ENCODE measurements around the gene CFAP68.

The CFAP68 gene

DNA sequence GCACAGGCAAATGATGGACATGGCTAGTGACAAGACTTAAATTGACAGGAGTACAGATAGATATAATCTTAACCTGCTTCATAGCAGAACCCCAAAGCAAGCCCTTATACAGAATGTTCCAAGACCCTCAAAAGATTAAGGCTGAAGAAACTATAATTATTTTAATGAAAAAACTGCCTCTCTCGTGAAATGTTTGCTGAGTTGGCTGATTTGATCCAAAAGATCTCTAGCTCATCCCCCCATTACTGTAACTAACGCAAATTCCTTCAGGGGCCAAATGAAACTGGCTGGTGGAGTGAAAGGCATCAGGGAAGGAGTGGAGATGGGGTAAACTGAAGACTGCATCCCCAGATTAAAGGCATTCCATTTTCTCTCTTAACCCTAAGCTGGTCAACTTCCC, 27.2 kb upstream of the CFAP68 start:
- no peak for DNase-seq (ENCODE audit: low read depth)
- no peak overlapping the region for H3K4me3 ChIP-seq (ENCODE audit: low read depth, low read length)
- no peak for TF ChIP-seq MYC (IDR thresholded peaks at IDR 0.05; ENCODE audit: low read depth, low read length)

DNA sequence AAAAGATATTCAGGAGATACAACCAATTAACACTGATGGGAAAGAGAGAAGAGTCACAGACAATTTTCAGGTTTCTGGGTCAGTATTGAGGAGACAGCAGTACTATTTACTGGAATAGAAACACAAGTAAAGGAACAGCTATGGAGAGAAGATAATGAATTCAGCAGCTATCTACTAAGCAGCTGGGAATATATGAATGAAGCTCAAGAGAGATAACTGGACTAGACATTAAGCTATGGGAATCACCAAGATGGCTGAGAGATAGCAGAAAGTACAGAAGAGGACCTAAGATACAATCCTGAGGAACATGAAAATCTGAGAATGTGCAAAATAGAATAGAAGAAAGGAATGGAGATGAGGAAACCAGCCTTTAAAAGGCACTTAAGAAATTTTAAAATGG, 23.8 kb upstream of the CFAP68 start:
- H3K4me3 ChIP-seq (ENCODE audit: low read depth, low read length), result no peak overlapping the region
- TF ChIP-seq POLR2A (IDR thresholded peaks at IDR 0.05; ENCODE audit: extremely low read depth, insufficient read length) (no peak), MYC (IDR thresholded peaks at IDR 0.05; ENCODE audit: low read depth, low read length) (no peak)
- TF ChIP-seq, protein P1, sequence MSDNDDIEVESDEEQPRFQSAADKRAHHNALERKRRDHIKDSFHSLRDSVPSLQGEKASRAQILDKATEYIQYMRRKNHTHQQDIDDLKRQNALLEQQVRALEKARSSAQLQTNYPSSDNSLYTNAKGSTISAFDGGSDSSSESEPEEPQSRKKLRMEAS (IDR thresholded peaks at IDR 0.05; ENCODE audit: low read depth, low read length), result no peak
- TF ChIP-seq, protein P2, sequence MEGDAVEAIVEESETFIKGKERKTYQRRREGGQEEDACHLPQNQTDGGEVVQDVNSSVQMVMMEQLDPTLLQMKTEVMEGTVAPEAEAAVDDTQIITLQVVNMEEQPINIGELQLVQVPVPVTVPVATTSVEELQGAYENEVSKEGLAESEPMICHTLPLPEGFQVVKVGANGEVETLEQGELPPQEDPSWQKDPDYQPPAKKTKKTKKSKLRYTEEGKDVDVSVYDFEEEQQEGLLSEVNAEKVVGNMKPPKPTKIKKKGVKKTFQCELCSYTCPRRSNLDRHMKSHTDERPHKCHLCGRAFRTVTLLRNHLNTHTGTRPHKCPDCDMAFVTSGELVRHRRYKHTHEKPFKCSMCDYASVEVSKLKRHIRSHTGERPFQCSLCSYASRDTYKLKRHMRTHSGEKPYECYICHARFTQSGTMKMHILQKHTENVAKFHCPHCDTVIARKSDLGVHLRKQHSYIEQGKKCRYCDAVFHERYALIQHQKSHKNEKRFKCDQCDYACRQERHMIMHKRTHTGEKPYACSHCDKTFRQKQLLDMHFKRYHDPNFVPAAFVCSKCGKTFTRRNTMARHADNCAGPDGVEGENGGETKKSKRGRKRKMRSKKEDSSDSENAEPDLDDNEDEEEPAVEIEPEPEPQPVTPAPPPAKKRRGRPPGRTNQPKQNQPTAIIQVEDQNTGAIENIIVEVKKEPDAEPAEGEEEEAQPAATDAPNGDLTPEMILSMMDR (IDR thresholded peaks at IDR 0.05; ENCODE audit: low read depth, low read length), result no peak
- no peak for DNase-seq (ENCODE audit: low read depth)

DNA sequence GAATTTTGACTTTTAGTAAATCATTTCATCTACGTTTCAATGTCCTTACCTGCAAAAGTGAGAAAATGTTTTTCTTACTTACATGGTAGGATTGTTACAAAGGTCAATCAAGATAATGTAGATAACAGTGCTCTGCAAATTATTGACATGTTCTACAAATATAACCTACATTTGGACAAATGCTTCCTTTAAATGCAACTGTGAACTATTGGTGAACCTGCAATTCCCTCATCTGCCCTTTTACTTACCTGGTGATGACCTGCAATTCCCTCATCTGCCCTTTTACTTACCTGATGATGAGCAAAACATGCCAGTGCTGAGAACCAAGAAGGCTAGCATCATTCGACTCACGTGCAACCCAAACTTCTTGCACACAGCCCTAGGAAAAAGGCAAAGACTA, 19.1 kb upstream of the CFAP68 start:
- no peak for DNase-seq (ENCODE audit: low read depth)
- H3K4me3 ChIP-seq (ENCODE audit: low read depth, low read length), result no peak overlapping the region
- TF ChIP-seq POLR2A (IDR thresholded peaks at IDR 0.05; ENCODE audit: extremely low read depth, insufficient read length), result no peak
- TF ChIP-seq, protein P1 (IDR thresholded peaks at IDR 0.05; ENCODE audit: low read depth, low read length), result no peak
- TF ChIP-seq, protein P2 (IDR thresholded peaks at IDR 0.05; ENCODE audit: low read depth, low read length), result no peak
- TF ChIP-seq MYC (IDR thresholded peaks at IDR 0.05; ENCODE audit: low read depth, low read length), result no peak

DNA sequence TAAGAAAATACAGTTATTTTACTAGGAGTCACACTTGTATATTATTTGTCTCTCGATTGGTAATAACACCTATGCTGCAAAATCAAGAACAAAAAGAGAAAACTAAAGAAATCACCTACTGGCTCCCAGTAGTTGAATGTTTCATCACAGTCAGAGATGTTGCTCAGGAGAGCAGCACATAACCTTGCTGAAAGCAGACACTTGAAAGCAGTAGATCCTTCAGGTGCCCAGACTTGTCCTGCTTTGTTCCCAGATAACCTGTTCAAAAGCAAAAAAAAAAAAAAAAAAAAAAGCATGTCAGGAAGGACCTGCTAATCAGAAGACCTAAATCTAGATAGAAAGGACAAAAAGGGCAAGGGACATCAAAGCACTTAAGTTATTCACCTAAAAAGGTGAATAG, 9.2 kb upstream of the CFAP68 start:
- no peak for DNase-seq (ENCODE audit: low read depth)
- TF ChIP-seq, protein P2 (IDR thresholded peaks at IDR 0.05; ENCODE audit: low read depth, low read length), result no peak
- no peak for TF ChIP-seq MYC (IDR thresholded peaks at IDR 0.05; ENCODE audit: low read depth, low read length)
- H3K4me3 ChIP-seq (ENCODE audit: low read depth, low read length), result peak overlapping the region; percentile 78

DNA sequence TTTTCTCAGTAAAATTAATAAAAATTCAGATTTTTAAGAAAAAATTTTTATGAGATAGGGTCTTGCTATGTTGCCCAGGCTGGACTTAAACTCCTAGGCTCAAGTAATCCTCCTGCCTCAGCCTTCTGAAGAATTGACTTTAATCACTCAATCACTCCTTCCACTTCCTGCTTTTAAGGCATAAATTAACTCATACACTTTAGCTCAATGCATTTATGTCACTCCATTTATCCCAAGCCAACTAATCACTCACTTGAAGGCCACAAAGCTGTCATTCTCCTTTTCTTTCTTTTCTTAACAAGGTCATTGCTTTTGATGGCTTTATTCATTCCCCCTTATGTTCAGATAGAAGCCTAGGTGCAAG, 8.8 kb upstream of the CFAP68 start:
- peak overlapping the region; percentile 78 for H3K4me3 ChIP-seq (ENCODE audit: low read depth, low read length)
- DNase-seq (ENCODE audit: low read depth), result no peak
- TF ChIP-seq MYC (IDR thresholded peaks at IDR 0.05; ENCODE audit: low read depth, low read length), result no peak
- no peak for TF ChIP-seq POLR2A (IDR thresholded peaks at IDR 0.05; ENCODE audit: extremely low read depth, insufficient read length)
- TF ChIP-seq, protein P1 (IDR thresholded peaks at IDR 0.05; ENCODE audit: low read depth, low read length), result no peak
- TF ChIP-seq, protein P2 (IDR thresholded peaks at IDR 0.05; ENCODE audit: low read depth, low read length), result no peak

DNA sequence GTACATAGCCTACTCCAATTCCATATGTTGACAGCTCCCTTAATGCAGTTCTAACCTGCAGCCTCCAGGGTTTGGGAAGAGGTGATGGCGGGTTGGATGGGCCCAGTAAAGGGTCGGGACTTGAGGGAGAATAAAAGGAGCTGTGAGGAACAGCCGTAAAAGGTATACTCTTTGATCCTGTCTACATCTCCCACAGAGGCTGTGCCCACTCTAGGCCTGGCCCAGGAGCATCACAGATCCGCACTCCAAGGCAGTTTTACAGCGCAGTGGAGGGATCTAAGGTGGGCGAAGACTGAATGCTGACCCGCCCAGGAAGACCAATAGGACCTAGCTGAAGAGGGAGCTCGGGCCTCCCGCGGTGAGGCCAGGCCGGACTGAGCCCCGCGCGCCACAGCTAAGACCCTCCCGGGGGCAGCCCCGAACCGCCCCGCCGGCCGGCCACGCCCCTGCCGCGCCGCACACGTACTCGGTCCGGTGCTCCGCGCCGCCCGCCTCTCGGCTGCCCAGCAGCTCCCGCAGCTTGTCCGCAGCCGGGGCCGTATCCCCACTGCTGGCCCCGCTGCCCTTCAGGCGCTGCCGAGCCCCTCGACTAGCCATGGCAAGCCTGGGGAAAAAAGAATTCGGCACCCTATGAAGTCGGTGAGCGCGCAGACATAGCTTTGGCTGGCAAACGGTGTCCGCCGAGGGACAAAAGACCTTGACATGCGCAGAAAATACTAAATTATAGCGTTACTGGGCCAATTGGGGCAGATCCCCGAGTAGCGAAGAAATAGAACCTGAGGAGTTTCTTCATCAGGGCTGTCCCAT, 8.3 kb upstream of the CFAP68 start, which contains the start of gene ALG9:
Gene ALG9 (minus strand): TSS at position 696 of the 807 bp plus-strand sequence. CDS start 99 bp downstream, at position 597.
- TF ChIP-seq, protein P2 (IDR thresholded peaks at IDR 0.05; ENCODE audit: low read depth, low read length), result no peak
- 0 out of 2 replicates have a peak, but pooled peaks have one; percentile 34 for TF ChIP-seq MYC (IDR thresholded peaks at IDR 0.05; ENCODE audit: low read depth, low read length)
- TF ChIP-seq POLR2A (IDR thresholded peaks at IDR 0.05; ENCODE audit: extremely low read depth, insufficient read length), result peak; percentile 52
- TF ChIP-seq, protein P1 (IDR thresholded peaks at IDR 0.05; ENCODE audit: low read depth, low read length), result peak; percentile 55
- H3K4me3 ChIP-seq (ENCODE audit: low read depth, low read length), result peak within 1 kb of the TSS; percentile 78
- DNase-seq (ENCODE audit: low read depth), result peak; percentile 90
